Activated CD8-positive, alpha-beta memory T cell treated with anti-CD3 and anti-CD28 coated beads for 48 hours (primary cell): Measurements from ENCODE around the gene RXFP4.
"Not testable (repeated sequence)": the region's sequence is repeated elsewhere in the genome, so short reads cannot be mapped to it uniquely, and the experiment has no call there.

Source experiments
- DNase-seq, 3 experiments: peaks; one replicate each; pipeline ENCODE4 v3.0.0-alpha.2; 2020; ENCODE audit warnings: low read depth in 2 of 3, low spot score in 2 of 3

The RXFP4 gene

GRCh38 chr1:155929057-155929456 is 12.4 kb upstream of the RXFP4 start:
- DNase-seq = no peak

GRCh38 chr1:155930725-155931124 is 10.7 kb upstream of the RXFP4 start:
- DNase-seq = not testable (repeated sequence)

- no peak for DNase-seq
These were observed 10.0 kb upstream of the RXFP4 start for GRCh38 chr1:155931332-155932038.

GRCh38 chr1:155932081-155932480 is 9.4 kb upstream of the RXFP4 start:
- no peak for DNase-seq

GRCh38 chr1:155932487-155932886 is 9.0 kb upstream of the RXFP4 start:
- DNase-seq = no peak

GRCh38 chr1:155933591-155934096 is 7.8 kb upstream of the RXFP4 start:
- no peak for DNase-seq

GRCh38 chr1:155934097-155934935 is 7.1 kb upstream of the RXFP4 start, which contains the start of gene KHDC4:
TSS of gene KHDC4 (minus strand) at chr1:155934413. CDS start at chr1:155934373, 40 bp downstream.
- peak; percentile 61 to 83 (median 81) for DNase-seq

GRCh38 chr1:155934936-155935590 is 6.4 kb upstream of the RXFP4 start:
- DNase-seq = no peak

- no peak for DNase-seq
These were observed 3.2 kb upstream of the RXFP4 start for GRCh38 chr1:155938220-155938627.

GRCh38 chr1:155940482-155940992 is 901 bp upstream of the RXFP4 start:
- DNase-seq = no peak

GRCh38 chr1:155941845-155942531 is 550 bp downstream of the RXFP4 start:
- no peak for DNase-seq

GRCh38 chr1:155942578-155943141 is 1.2 kb downstream of the RXFP4 start:
- no peak for DNase-seq

GRCh38 chr1:155944444-155944799 is 3.0 kb downstream of the RXFP4 start:
- DNase-seq = no peak

- DNase-seq = no peak
These were observed 5.3 kb downstream of the RXFP4 start for GRCh38 chr1:155946633-155947219.

GRCh38 chr1:155947292-155947691 is 5.9 kb downstream of the RXFP4 start:
- no peak for DNase-seq

GRCh38 chr1:155947741-155948140 is 6.3 kb downstream of the RXFP4 start:
- no peak for DNase-seq

GRCh38 chr1:155950829-155951228 is 9.4 kb downstream of the RXFP4 start:
- DNase-seq = no peak

GRCh38 chr1:155951753-155952504 is 10.5 kb downstream of the RXFP4 start:
- no peak for DNase-seq

- no peak for DNase-seq
These were observed 11.1 kb downstream of the RXFP4 start for GRCh38 chr1:155952505-155952890.
